Activated CD4-positive, CD25-positive, alpha-beta regulatory T cell treated with anti-CD3 and anti-CD28 coated beads, Interleukin-2, amount 50 U/mL, for 72 hours (primary cell): ENCODE data around the gene CARF.

Experiments used
- DNase-seq: peaks from one replicate; pipeline ENCODE4 v3.0.0; 2021

CARF gene

DNA sequence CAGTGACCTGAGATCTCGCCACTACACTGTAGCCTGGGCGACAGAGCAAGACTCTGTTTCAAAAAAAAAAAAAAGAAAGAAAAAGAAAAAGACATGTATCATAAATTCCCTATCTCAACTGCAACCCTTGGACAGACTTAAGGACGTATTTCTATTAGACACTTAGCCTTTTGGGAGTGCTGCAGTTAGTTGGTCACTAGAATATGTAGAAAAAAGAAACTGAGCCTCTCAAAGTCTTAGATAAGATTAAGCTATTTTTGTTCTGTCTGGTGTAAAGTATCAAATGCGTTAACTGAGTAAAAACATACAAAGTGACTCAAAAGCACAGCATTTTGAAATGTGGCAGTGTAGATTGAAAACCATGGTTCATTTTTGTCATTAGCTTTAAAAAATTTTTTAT is 109.9 kb downstream of the CARF start:
- no peak for DNase-seq

DNA sequence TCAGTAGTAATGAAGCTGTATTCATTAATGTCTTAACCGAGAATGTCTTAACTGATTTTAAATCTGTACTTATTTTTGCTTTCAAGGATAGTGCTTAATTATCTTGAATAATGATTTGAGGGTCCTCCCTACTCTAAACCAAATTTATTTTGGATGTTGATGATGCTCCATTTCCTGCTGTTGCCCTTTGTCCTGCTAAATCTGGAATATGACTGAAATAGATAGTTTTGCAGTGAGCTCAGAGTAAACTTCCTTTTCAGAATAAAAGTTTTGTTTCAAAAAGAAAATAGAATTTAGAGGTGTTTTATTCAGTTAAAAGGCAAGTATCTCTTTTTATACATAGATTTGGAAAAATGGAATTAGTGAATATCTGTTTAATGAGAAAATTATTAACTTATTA is 110.7 kb downstream of the CARF start:
- no peak for DNase-seq

DNA sequence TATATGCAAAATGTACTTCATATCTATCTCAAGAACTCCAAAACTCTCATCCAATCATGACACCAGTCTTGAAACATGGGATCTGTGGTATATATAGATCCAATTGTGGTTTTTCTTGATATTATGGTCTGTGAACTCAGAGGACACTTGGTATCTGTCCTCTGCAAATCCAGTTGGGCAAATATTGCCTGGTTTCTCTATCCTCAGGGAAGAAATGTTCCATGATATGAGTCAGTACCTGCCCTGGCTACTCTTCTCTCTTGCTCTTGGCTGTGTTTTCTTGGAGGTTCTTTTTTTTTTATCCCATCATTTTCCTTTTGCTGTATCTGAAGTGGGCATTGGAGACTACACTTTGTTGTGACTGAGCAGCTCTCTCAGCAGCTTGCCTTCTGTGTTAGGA is 113.5 kb downstream of the CARF start:
- DNase-seq: no peak

DNA sequence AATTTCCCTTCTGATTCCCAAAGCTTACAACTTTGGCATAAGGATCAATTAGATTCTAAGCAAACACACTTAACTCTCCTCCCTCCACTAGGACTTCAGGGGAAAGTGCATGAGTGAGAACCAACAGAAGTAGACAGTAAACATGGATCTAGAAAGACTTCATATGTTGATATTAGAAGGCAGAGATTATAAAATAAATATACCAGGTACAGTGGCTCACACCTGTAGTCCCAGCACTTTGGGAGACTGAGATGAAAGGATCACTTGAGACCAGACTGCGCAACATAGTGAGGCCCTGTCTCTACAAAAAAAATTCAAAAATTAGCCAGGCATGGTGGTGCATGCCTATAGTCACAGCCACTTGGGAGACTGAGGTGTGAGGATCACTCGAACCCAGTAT is 118.5 kb downstream of the CARF start:
- no peak for DNase-seq

DNA sequence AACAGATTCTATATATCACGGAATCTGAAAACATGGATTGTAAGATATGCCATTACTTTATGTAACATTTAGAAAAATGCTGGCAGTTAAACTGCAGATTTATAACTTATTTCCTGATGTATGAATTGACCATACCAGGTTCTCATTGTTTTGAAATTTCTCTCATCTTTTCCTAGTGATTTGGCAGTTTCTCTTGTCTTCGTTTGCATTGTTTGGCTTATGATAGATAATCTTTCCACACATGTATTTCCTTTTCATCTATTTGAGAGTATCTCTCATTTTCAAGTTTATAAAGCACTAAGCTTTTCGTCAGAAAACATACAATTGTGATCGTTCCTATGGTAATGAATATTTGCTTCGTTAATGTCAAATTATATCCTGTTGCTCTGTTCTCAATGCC is 118.9 kb downstream of the CARF start:
- no peak for DNase-seq

DNA sequence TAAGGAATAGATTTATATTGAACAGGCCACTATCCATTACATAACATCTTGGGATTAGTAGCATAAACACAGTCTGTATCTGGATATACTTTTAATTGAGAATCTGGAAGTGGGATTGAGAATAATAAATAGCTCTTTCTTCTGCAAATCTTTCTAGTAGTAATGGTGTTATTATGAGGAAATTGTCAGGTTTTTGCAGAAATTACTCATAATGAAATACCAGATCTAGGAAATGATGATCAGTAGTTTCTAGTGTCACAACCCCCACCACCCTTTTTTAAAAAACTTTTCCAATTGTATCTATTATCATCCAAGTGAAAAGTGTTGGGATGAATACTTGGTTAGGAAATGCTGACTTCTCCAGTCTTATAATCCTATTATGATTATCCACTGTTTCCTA is 121.3 kb downstream of the CARF start:
- no peak for DNase-seq

DNA sequence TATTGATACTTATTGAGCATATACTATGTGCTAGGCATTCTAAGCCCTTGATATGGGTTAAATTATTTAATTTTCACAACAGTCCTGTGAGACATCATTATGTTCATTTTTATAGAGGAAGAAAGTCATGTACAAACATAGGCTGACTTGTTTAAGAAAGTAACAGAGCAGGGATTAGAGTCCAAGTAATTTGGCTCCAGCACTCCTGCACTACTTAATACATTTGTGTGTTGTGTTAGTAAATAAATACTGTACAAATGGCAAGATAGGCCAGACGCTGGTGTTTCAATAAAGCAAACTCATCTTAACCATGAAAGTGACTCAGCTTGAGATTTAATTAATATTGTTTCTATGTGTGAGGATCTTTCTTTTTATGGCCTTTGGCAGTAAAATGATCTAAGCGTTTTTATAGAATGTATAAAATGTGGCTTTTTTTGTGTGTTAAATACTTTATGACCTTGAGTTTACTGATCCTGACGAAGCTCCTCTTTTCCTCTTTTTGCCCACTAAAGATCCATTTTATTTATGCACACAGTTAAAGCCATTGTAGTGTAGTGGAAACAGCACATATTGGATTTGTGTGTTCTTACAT is 123.9 kb downstream of the CARF start:
- no peak for DNase-seq
